Measurements from ENCODE around the gene DCST2.

- TF ChIP-seq, protein P1, sequence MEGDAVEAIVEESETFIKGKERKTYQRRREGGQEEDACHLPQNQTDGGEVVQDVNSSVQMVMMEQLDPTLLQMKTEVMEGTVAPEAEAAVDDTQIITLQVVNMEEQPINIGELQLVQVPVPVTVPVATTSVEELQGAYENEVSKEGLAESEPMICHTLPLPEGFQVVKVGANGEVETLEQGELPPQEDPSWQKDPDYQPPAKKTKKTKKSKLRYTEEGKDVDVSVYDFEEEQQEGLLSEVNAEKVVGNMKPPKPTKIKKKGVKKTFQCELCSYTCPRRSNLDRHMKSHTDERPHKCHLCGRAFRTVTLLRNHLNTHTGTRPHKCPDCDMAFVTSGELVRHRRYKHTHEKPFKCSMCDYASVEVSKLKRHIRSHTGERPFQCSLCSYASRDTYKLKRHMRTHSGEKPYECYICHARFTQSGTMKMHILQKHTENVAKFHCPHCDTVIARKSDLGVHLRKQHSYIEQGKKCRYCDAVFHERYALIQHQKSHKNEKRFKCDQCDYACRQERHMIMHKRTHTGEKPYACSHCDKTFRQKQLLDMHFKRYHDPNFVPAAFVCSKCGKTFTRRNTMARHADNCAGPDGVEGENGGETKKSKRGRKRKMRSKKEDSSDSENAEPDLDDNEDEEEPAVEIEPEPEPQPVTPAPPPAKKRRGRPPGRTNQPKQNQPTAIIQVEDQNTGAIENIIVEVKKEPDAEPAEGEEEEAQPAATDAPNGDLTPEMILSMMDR (IDR thresholded peaks at IDR 0.05) = no peak
- no peak for TF ChIP-seq POLR2A (IDR thresholded peaks at IDR 0.05)
Observed at GRCh38 chr1:155019377-155020245, 14.0 kb downstream of the DCST2 start.

Data from heart left ventricle (tissue), 13 donors.